GM21360 (cell line): ENCODE results near the gene APOM.
A peak's percentile ranks its signal among the peaks of the same experiment; 100 is the strongest.

Experiments
- ATAC-seq: cut with Tn5 transposase; IDR thresholded peaks from one replicate; pipeline ENCODE4 v1.9.1; 2021; ENCODE audit warnings: mild to moderate bottlenecking, moderate library complexity; ENCODE audit not compliant: unreplicated experiment

The APOM gene

DNA sequence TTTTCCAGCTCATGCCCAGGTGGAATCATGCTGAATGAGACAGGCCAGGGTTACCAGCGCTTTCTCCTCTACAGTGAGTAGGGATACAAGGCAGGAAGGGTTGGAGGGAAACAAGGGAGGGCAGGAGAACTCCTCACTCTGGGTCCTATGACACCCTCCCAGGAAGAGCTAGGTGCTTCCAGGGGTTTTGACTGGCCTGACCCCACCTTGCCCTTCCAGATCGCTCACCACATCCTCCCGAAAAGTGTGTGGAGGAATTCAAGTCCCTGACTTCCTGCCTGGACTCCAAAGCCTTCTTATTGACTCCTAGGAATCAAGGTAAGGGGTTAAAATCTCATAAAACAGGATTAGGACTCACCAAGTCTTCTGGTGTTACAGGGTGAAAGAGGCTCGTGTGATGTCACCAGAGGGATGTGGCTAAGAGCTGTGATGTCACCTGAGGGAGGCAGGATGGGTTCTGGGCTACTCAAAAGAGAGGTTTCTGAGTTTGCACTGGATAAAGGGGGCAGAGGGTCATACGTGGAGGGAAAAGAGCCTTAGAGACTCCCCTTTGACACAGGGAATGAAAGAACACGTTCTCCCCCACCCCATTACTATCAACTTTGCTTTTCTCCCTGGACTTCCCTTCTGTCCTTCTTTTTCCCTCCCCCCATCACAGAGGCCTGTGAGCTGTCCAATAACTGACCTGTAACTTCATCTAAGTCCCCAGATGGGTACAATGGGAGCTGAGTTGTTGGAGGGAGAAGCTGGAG, 1.9 kb downstream of the APOM start:
- ATAC-seq: no peak

DNA sequence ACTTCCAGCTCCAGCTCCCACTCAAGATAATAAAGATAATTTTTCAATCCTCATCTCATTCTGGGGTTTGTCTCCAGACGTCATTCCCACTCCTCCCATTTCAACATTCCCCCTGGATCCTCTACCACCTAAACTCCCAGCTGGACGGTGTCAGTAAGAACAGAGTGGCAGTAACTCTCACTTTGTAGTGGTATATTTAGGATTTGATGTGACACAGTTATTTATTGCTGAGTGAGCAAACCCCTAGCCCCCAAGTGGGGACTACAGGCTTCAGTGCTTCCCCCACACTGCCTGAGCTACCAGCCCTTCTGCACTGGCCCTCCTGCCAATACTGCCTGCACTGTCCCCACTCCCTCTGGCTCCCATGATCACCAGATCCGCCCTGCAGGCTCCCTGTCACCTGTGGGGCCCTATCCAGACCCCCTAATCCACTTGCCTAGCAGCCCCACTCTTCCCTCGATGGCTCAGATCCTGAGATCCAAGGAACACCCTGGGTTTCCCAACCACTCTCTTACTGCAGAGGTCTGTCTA, 2.5 kb downstream of the APOM start:
- ATAC-seq: no peak

DNA sequence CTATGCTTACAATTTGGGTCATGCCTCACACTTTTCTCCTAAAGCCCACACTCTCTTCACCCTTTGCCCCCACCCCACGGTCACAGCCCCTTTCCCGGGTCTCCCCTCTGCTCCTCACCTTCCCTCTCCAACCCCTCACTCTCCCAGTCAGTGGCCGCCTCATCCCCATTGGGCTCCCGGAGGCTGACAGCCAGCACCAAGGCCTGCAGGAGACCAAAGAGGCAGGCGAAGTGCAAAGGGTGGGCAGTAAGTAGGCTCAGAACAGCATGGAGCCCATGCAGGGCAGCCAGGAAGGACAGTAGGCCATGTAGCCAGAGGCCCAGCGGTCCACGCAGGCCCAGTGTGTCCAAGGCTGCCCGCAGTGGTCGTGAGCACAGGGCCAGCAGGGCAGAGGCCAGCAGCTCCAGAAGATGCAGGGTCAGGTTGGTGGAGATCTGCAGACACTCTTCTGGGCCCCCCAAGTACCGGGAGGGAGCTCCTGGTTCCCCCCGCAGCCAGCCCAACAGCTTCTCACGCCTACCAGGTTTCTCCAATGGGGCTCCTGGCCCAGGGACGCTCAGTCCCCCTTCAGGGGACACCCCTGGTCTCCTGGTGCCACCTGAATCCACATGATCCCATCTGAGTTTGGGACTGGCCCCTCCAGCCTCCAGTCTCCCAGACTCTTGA, 3.4 kb downstream of the APOM start:
- ATAC-seq: no peak

DNA sequence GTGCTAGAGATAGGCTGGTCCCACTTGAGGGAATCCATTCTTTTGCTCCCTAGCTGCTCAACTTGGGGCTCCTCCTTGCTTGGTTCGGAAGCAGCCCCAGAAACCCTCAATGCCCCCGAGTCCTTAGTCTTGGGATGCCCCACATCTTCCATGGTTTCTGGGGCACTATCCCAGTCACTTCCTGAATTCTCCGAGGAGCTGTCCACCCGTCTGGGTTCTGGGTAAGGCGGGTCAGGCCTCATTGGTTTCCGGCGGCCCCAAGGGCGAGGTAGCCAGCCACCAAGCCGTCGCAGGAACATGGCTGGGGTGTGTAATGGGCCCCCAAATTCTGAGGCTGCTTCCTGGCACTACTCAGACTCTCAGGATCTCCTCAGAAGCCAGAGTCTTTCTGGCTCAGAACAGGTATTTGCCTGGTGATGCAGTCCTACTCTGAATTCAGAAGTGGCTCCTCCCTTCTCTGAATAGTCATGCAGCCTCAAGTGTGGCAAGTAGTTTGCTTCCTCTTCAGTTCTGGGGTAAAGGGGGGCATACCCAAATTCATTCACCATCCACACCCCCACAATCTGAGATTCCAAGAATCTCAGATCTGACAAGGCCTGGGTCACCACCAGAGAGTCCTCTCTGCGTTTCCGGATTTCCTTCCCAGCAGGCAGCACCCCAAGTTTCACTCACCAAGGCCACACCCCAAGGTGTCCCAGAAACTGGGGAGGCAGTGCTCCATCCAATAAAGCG, 4.1 kb downstream of the APOM start:
- no peak for ATAC-seq

DNA sequence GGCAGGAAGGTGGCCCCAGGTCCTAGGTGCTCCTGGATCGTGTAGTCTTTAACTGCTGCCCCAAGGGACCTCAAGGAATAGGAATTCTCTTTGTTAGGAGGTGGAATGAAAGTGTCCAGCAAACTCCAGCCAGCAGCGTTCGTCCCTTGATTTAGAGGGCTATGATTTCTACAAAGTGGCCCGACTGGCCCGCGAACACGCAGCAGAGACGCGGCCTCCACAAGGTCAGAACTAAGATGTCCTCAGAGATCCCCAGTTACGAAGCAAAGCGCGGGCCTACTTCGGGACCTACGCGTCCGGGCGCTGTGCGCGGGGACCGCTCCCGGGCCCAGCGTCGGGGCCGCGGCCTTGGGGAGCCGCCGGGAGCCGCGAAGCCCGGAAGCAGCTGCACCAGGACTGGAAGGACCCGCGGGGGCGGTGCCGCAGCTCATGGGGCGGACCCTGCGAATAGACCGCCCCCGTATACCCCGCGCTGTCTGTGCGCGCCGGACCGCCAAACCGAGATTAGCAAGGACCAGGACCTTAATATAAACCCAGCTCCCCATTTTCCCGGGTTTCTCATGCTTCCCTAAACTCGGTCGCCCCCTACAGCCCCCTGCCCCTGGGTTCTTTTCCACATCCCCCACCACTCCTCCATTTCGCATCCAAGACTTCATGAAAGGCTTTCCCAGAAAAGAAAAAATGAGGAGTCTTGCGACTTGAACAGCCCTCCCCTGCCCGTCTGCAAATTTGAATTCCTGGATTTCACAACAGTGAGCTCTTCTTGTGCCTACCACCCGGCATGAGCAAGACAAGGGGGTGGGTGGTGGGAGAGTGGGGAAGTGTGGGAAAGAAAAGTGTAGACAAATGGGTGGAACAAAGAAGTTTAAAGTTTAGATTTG, 4.9 kb downstream of the APOM start, which contains the start of gene C6orf47:
C6orf47 (minus strand) TSS at position 398 of the 881 bp plus-strand sequence. CDS start 831 bp downstream, outside the sequence.
- no peak for ATAC-seq

DNA sequence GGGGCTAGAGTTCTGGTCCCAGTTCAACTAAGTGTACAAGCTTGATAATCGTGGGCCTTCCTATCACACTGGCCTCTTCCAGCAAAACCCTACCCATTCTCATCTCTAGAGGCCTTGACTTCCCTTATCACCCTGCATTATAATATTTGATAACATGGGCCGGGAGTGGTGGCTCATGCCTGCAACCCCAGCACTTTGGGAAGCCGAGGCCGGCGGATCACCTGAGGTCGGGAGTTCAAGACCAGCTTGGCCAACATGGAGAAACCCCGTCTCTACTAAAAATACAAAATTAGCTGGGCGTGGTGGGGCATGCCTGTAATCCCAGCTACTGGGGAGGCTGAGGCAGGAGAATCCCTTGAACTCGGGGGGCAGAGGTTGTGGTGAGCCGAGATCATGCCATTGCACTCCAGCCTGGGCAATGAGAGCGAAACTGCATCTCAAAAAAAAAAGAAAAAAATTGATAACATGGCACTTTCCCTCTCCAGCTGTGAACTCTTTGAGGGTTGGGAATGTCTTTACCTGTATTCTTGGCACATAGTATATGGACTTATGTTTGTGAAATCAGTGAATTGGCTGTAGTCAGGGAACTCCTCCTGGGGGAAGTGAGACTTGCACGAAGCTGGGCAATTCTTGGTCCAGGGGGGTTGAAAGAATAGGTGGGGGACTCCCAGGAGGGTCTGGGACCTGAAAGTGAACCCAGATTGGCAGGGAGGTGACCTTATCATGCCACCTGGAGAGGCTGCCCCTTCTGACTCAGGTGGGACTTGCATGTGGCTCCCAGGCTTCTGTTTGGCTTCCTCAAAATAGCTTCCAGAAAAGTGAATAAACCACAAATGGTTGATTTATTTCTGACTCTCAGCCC, 5.8 kb downstream of the APOM start:
- no peak for ATAC-seq

GRCh38 chr6:31662124-31662723, 6.5 kb downstream of the APOM start:
- ATAC-seq: no peak

DNA sequence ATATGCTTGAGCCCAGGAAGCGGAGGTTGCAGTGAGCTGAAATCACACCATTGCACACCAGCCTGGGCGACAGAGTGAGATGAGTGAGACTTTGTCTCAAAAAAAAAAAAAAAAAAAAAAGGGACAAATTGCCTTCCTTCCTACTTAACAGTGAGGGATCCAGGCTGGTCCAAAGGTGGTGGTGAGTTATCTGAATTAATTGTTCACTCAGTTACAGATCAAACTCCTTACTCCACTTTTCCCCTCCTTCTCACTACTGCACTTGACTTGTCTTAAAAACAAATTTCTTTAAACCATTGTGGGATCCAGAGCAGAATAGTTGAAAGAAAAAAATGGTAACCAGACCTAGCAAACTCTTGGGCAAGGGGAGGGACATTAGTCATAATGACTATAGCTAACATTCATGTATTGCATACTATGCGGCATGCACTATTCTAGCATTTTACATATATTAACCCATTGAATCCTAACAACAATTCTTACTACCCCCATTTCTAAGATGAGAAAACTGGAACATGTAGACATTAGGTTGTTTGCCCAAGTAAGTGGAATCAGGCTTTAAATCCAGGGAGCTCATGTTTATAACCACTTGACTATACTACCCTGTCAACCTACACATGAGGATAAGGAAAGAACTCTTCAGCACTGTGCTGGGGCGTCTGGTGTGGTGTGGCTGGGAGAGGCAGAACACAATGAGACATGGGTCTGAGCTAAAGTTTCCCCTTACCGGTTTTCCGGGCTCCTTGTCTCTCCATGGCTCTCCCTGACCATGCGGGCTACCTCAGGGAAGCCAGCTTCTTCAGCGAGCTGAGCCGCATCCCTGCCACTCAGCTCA, 7.6 kb downstream of the APOM start:
- no peak for ATAC-seq

DNA sequence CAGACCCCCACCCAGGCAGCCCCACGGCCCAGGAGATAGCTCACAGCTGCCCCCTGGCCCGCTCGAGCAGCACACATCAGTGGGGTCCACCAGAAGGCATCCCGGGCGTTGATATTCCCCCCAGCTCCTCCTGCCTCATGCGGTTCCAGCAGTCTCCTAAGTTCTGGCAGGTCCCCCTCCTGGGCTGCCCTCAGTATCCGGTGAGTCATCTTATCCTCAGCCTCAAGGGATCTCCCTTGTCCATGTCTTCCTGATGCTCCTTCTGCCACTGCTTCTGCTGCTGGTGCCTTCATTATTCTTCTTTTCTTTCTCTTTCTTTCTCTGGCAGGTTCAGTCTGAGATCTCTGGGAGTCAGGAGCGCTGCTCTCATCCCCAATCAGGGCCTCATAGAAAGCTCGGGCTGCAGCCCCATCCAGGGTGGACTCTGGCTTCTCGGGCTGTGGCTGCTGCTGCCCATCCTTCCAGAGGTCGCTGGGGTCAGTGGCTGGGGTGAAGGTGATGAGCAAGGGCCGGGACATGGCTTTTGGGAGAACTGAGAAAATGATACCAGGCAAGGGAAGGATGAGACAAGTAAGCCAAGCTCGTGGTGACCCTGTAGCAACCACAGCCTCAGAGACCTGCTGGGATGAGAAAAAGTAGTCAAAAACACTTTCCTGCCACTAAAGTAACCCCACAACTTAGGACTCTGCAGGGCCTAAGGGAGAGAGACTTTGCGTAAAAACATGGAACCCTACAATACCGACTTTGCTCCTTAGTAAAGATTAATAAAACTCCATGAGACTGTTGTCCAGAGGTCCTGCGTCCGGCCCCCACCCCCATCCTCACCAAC, 8.5 kb downstream of the APOM start:
- ATAC-seq: no peak

- peak; percentile 27 for ATAC-seq
Observed at GRCh38 chr6:31664790-31665500, 9.3 kb downstream of the APOM start, which contains the start of gene GPANK1. Gene GPANK1, minus strand, starts transcription at chr6:31664997. Its CDS starts 519 bp downstream, at chr6:31664478.

DNA sequence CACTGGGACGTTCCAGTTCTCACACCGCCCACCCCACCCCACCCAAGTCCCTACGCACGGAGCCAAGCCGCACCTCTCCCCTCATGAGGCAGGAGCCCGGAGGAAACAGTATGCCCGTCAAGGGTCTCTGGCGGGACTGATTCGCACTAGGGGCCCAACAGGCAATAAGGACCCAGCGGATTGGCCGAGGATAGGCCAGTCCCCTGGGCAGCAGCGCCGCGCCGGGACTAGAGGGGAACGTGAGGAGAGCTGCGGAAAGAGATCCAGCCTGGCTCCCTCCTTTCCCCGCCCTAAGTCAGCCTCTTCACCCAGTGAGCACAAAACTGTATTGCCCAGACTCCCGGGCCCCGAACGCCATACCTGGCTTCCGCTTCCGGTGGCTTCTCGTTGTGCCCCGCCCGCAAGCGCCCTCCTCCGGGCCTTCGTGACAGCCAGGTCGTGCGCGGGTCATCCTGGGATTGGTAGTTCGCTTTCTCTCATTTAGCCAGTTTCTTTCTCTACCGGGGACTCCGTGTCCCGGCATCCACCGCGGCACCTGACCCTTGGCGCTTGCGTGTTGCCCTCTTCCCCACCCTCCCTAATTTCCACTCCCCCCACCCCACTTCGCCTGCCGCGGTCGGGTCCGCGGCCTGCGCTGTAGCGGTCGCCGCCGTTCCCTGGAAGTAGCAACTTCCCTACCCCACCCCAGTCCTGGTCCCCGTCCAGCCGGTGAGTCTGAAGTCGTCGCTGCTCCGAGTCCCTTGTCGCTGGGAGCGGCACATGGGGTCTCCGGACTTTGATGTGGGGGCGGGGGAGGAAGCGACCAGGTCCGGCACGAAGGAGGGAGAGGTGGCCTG, 10.0 kb downstream of the APOM start, which contains the start of gene CSNK2B:
CSNK2B (plus strand) TSS at position 580 of the 836 bp plus-strand sequence. CDS start 752 bp downstream, outside the sequence.
- peak; percentile 70 for ATAC-seq

DNA sequence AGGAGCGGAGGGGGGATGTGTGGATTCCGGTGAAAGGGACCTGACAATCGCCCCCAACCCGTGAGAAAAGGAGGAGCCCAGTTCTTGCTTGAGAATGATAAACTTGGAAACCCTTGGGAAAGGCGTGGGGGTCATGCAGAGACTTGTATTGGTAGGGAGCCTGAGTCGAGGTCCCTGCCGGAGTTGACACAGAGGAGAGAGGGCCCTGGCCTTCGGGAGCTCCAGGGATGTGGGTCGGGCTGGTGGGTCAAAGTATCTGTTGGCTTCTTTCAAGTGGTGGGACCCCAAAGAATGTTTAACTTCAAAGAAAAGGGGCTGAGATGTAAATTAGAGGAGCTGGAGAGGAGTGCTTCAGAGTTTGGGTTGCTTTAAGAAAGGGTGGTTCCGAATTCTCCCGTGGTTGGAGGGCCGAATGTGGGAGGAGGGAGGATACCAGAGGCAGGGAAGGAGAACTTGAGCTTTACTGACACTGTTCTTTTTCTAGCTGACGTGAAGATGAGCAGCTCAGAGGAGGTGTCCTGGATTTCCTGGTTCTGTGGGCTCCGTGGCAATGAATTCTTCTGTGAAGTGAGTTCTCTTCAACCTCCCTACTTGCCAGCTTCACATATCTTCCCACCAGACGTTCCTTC, 10.8 kb downstream of the APOM start:
- no peak for ATAC-seq

- ATAC-seq: no peak
Observed at GRCh38 chr6:31669676-31670075, 14.0 kb downstream of the APOM start, which contains the start of gene LY6G5B. Gene LY6G5B, plus strand, starts transcription at chr6:31669976. Its CDS starts 975 bp downstream, at chr6:31670951.

DNA sequence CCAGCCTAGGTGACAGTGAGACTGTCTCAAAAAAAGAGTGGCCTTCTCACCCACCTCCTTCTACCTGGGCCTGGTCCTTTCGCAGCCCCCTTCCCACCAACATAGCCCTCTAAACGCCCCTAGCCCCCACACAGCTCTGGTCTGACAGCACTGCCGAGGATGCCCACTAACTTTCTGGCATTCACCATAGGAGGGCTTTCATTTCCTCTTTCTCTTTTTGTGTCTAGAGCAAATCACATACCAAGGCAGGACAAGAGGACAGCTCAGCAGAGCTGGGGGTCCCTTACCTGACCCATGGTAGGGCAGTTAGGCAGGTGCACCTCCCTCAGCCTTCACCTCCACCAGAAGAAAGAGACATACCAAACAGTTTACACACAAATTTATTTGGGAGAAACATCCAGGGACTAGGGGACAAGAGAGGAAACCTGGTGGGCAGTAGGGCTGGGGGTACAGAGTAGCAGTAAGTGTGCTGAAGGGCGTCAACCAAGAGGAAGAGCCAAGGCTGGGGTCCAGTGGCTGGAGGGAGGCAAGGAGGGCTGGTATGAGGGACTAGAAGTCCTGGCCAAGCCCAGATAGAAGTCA, 20.7 kb downstream of the APOM start:
- no peak for ATAC-seq

DNA sequence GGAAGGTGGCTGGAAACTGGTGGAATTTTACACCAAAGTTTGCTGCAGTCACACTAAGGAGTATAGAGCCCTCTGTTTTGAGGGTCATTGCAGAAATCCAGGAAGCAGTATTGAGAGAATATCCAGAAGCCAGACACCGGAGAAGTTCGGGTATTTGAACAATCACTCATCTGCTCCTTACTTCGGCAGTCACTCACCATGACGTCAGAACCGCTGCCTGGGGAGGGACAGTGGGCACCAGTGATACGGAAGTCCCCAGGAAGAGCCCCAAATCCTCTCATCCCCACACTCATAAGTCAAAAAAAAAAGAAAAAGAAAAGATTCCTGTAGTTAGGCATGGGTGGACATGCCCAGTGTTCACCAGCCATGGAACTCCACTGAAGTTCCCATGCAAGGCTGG, 21.2 kb downstream of the APOM start:
- no peak for ATAC-seq
